ENCODE data around the gene MRPS14. TPM values are rescaled to one million over a fixed set of nuclear protein-coding genes. Genes with fewer than 3 reads are reported as not detected.

The MRPS14 gene
- total and polyA plus RNA-seq, 2 of the 4 experiments (the other 2 are of a cell fraction): 22.0 to 23.1 TPM

DNA sequence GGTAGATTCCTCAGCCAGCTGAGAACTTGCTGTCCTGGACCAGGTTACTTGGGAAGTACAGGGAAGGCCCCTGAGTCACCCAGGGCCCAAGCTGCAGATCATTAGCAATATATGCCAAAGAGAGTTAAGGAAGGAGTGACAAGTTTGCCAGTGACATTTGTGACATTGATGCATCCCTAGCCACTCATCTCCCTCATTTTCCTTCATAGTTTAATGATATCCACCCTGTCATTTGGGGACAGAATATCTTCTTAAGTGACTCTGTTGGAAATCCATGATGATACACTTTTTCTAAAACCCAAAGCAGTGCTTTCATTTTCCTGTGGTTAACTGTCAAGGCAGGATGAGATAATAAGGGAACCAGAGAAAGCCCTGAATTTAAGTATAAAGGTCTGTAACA lies 47.6 kb upstream of the MRPS14 start:
- Histone ChIP-seq H3K18ac (ENCODE audit: low read depth, low read length) (no peak overlapping the region), H3K9ac (ENCODE audit: low read depth, low read length) (no peak overlapping the region), H3K27me3 (ENCODE audit: control insufficient read depth, insufficient read depth, low read length) (peaks cover 8% of the 10 kb centered on the region), H3K23ac (ENCODE audit: low read depth, low read length) (no peak overlapping the region), H3K4me2 (ENCODE audit: low read depth, low read length) (no peak overlapping the region), H3K56ac (ENCODE audit: extremely low read depth, insufficient read depth, low read length) (no peak overlapping the region), H2BK15ac (ENCODE audit: low read depth, low read length) (no peak overlapping the region), H4K8ac (ENCODE audit: low read depth in 2 of 2, low read length in 2 of 2) (no peak overlapping the region), H3K4ac (ENCODE audit: low read depth, low read length) (no peak overlapping the region), H2BK20ac (ENCODE audit: low read depth, low read length) (no peak overlapping the region), H2BK120ac (ENCODE audit: low read depth, low read length) (no peak overlapping the region), H4K91ac (ENCODE audit: insufficient read depth, low read depth, low read length) (no peak overlapping the region), H3K4me1 (ENCODE audit: control insufficient read depth, insufficient read depth, low read length) (no peaks in the 10 kb centered on the region), H3K27ac (ENCODE audit: insufficient read depth, low read length) (no peak overlapping the region), H3K4me3 (ENCODE audit: insufficient read depth, low read depth, low read length) (no peak overlapping the region), H2AK5ac (ENCODE audit: low read depth, low read length) (no peak overlapping the region), H2AFZ (replicated peaks; ENCODE audit: low read length, poor library complexity) (no peak overlapping the region), H3K79me1 (ENCODE audit: low read depth in 1 of 2, low read length in 2 of 2) (no peaks in the 10 kb centered on the region), H4K5ac (ENCODE audit: low read depth, low read length) (no peak overlapping the region), H3K9me3 (ENCODE audit: control insufficient read depth, insufficient read depth, low read length) (no peaks in the 10 kb centered on the region), H3K36me3 (ENCODE audit: control insufficient read depth, insufficient read depth, low read length) (no peaks in the 10 kb centered on the region), H2BK5ac (ENCODE audit: low read depth, low read length, poor library complexity, severe bottlenecking) (no peak overlapping the region), H3K9me1 (ENCODE audit: insufficient read depth, low read length) (no peaks in the 10 kb centered on the region), H3K14ac (replicated peaks; ENCODE audit: low read depth, low read length) (no peak overlapping the region), H4K20me1 (ENCODE audit: insufficient read depth, low read length) (no peaks in the 10 kb centered on the region), H2AK9ac (replicated peaks; ENCODE audit: low read depth, low read length, poor library complexity) (no peak overlapping the region)
- ChIA-PET CTCF (no interaction called here), POLR2A (ENCODE audit: unreplicated experiment) (no interaction called here)
- TF ChIP-seq, protein P1, sequence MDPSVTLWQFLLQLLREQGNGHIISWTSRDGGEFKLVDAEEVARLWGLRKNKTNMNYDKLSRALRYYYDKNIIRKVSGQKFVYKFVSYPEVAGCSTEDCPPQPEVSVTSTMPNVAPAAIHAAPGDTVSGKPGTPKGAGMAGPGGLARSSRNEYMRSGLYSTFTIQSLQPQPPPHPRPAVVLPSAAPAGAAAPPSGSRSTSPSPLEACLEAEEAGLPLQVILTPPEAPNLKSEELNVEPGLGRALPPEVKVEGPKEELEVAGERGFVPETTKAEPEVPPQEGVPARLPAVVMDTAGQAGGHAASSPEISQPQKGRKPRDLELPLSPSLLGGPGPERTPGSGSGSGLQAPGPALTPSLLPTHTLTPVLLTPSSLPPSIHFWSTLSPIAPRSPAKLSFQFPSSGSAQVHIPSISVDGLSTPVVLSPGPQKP (IDR thresholded peaks at IDR 0.05; ENCODE audit: borderline replicate concordance, low read depth, low read length): no peak
- TF ChIP-seq RAD21 (IDR thresholded peaks at IDR 0.05; ENCODE audit: low read length): no peak
- TF ChIP-seq MAFK (IDR thresholded peaks at IDR 0.05; ENCODE audit: low read depth, low read length): no peak
- no peak for TF ChIP-seq CEBPB (IDR thresholded peaks at IDR 0.05; ENCODE audit: low read depth, low read length)
- TF ChIP-seq RFX5 (IDR thresholded peaks at IDR 0.05; ENCODE audit: low read depth, low read length): no peak
- no peak for TF ChIP-seq CHD1 (IDR thresholded peaks at IDR 0.05; ENCODE audit: low read depth, low read length)
- TF ChIP-seq USF2 (IDR thresholded peaks at IDR 0.05; ENCODE audit: low read depth, low read length): no peak
- TF ChIP-seq BHLHE40 (IDR thresholded peaks at IDR 0.05; ENCODE audit: low read depth, low read length): no peak
- no peak for TF ChIP-seq SMC3 (IDR thresholded peaks at IDR 0.05; ENCODE audit: low read depth, low read length)
- no peak for TF ChIP-seq FOS (IDR thresholded peaks at IDR 0.05; ENCODE audit: low read depth, low read length)
- TF ChIP-seq RCOR1 (IDR thresholded peaks at IDR 0.05; ENCODE audit: insufficient replicate concordance, low read length): no peak
- TF ChIP-seq POLR2A (IDR thresholded peaks at IDR 0.05; ENCODE audit: low read depth, low read length): no peak
- TF ChIP-seq NFE2L2 (IDR thresholded peaks at IDR 0.05; ENCODE audit: low read depth, low read length): no peak
- TF ChIP-seq MAZ (IDR thresholded peaks at IDR 0.05; ENCODE audit: borderline replicate concordance, low read depth, low read length): no peak
- no peak for TF ChIP-seq MXI1 (IDR thresholded peaks at IDR 0.05; ENCODE audit: borderline replicate concordance, low read depth, low read length)
- no peak for TF ChIP-seq CTCF (conservative IDR thresholded peaks at IDR 0.05; ENCODE audit: low read depth, low read length)
- no TSS peak for BruUV-seq (replicated peaks)
- dilution Hi-C loops (cut with HindIII; ENCODE audit: low sequenced_read_pairs, unreplicated experiment) (no loop called here), intact Hi-C loops (cut with micrococcal nuclease) (no loop called here), in situ Hi-C loops (cut with MboI; ENCODE audit: low sequenced_read_pairs) (no loop called here)
- DNase-seq (no peak), ATAC-seq (ENCODE audit: low read depth) (no peak)

All from IMR-90 (cell line).